A375 (cell line): Measurements from ENCODE around the gene UBE2L6. TPM values are rescaled to one million over a fixed set of nuclear protein-coding genes. Genes with fewer than 3 reads are reported as not detected.

Source experiments
- small RNA-seq: library from RNA; depleted of rRNA; stranded (forward); fragments of <200 nt; gene quantifications from one replicate; pipeline ENCODE3, GENCODE V24; 2014
- total RNA-seq: library from RNA; depleted of rRNA; stranded (reverse); fragments of >200 nt; shearing (Covaris generic); gene quantifications from 2 replicates; pipeline ENCODE4 v1.2.3, GENCODE V29; 2014; rRNA removed

UBE2L6 gene
- 48.8 and 52.1 TPM in 2 replicates for total RNA-seq

GRCh38 chr11:57567515-57568329 is at the start of gene UBE2L6:
UBE2L6 (minus strand) TSS chr11:57567672; CDS start chr11:57567611, 61 bp downstream.

GRCh38 chr11:57597461-57597915 is 30.0 kb upstream of the UBE2L6 start, which contains the start of gene SERPING1:
SERPING1 (plus strand) TSS chr11:57597685; CDS start chr11:57598271, 586 bp downstream.

GRCh38 chr11:57536947-57537619 is 30.4 kb downstream of the UBE2L6 start, which contains the start of gene SMTNL1:
SMTNL1 (plus strand) TSS chr11:57537595; CDS start chr11:57542643, 5,048 bp downstream.

GRCh38 chr11:57530596-57531507 is 36.6 kb downstream of the UBE2L6 start, which contains the start of gene TIMM10:
TIMM10 (minus strand) TSS chr11:57530754; CDS start chr11:57530189, 565 bp downstream.

GRCh38 chr11:57515332-57516060 is 52.0 kb downstream of the UBE2L6 start, which contains the start of gene SLC43A1:
SLC43A1 (minus strand) TSS chr11:57515702; CDS start chr11:57514111, 1,591 bp downstream.

Small RNAs within 50 kb of the gene (small RNA-seq; reads per million reads assigned to genes)
- gene RN7SL605P, result not detected

Other genes starting within 250 kb of the UBE2L6 start
- gene TNKS1BP1, start 242.7 kb downstream of the UBE2L6 start, total RNA-seq, result 63.2 and 72.4 TPM in 2 replicates
- gene SSRP1, start 231.8 kb downstream of the UBE2L6 start, total RNA-seq, result 340 and 353 TPM in 2 replicates
- gene P2RX3, start 229.3 kb downstream of the UBE2L6 start, total RNA-seq, result not detected in 2 replicates
- not detected in 2 replicates for gene PRG3, start 186.5 kb downstream of the UBE2L6 start, total RNA-seq
- gene PRG2, start 177.0 kb downstream of the UBE2L6 start, total RNA-seq, result 0.58 and 0.64 TPM in 2 replicates
- gene SLC43A3, start 140.6 kb downstream of the UBE2L6 start, total RNA-seq, result 110 and 116 TPM in 2 replicates
- 1.2 and 2.3 TPM in 2 replicates for gene RTN4RL2, start 107.1 kb downstream of the UBE2L6 start, total RNA-seq
- gene SLC43A1, start 52.0 kb downstream of the UBE2L6 start, total RNA-seq, result 15.6 and 17.5 TPM in 2 replicates
- gene TIMM10, start 36.9 kb downstream of the UBE2L6 start, total RNA-seq, result 144 and 159 TPM in 2 replicates
- not detected in 2 replicates for gene SMTNL1, start 30.1 kb downstream of the UBE2L6 start, total RNA-seq
- 0.42 TPM in 1 of 2 replicates, not detected in the other for gene SERPING1, start 30.0 kb upstream of the UBE2L6 start, total RNA-seq
- 2.0 and 2.4 TPM in 2 replicates for gene YPEL4, start 82.2 kb upstream of the UBE2L6 start, total RNA-seq
- 21.2 and 23.4 TPM in 2 replicates for gene CLP1, start 90.1 kb upstream of the UBE2L6 start, total RNA-seq
- gene ZDHHC5, start 100.4 kb upstream of the UBE2L6 start, total RNA-seq, result 34.0 and 44.5 TPM in 2 replicates
- 28.5 and 33.3 TPM in 2 replicates for gene MED19, start 144.5 kb upstream of the UBE2L6 start, total RNA-seq
- gene TMX2, start 144.9 kb upstream of the UBE2L6 start, total RNA-seq, result 130 and 134 TPM in 2 replicates
- gene SELENOH, start 173.8 kb upstream of the UBE2L6 start, total RNA-seq, result 363 and 391 TPM in 2 replicates
- gene BTBD18, start 184.1 kb upstream of the UBE2L6 start, total RNA-seq, result 0.04 and 0.13 TPM in 2 replicates
- gene CTNND1, start 194.1 kb upstream of the UBE2L6 start, total RNA-seq, result 98.3 and 102 TPM in 2 replicates